Measurements from ENCODE around the gene MBD5. TPM values are rescaled to one million over a fixed set of nuclear protein-coding genes. Genes with fewer than 3 reads are reported as not detected.
A peak's percentile ranks its signal among the peaks of the same experiment; 100 is the strongest.
"Not testable (repeated sequence)": the region's sequence is repeated elsewhere in the genome, so short reads cannot be mapped to it uniquely, and the experiment has no call there.

The MBD5 gene
- polyA plus RNA-seq, 2 donors, result 2.9 to 5.0 TPM

DNA sequence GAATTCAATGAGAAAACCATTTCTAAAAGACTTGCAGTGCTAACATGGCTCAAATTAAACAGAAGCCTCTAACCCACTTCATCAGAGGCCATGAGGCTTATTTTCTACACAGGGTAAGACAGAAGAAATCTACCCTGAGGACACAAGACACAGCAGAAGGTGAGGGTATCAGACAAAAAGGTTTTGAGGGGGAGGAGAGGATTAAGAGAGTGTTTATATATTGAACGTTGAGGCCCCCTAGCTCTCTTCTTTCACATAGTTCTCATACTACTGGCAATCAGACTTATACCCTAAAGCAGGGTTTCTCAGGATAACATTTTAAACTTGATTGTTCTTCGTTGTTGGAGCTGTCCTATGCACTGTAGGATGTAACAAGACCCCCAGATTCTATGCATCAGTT lies 21.8 kb upstream of the MBD5 start:
- H3K36me3 ChIP-seq (ENCODE audit: control insufficient read depth in 2 of 2, insufficient read depth in 2 of 2, low read length in 1 of 2), result peaks cover 0 to 7% of the 10 kb centered on the region in 2 donors
- no peak overlapping the region for H3K27ac ChIP-seq (ENCODE audit: low read depth in 2 of 2, low read length in 1 of 2)
- WGBS, 2 donors, result 62% methylated on average over 2 of the region's 2 CpGs
- peaks cover 0 to 4% of the 10 kb centered on the region in 2 donors for H3K9me3 ChIP-seq (ENCODE audit: control insufficient read depth in 2 of 2, insufficient read depth in 1 of 2, low read depth in 1 of 2, low read length in 1 of 2)
- H3K4me1 ChIP-seq (ENCODE audit: control insufficient read depth in 2 of 2, insufficient read depth in 2 of 2, low read length in 1 of 2), result no peaks in the 10 kb centered on the region
- no peak overlapping the region for H3K4me3 ChIP-seq (ENCODE audit: low read depth in 1 of 2, low read length in 2 of 2)
- no peaks in the 10 kb centered on the region for H3K27me3 ChIP-seq (ENCODE audit: control insufficient read depth in 1 of 2, insufficient read depth in 2 of 2, low read length in 2 of 2)

GRCh38 chr2:148000095-148000494 lies 20.8 kb upstream of the MBD5 start:
- H3K9me3 ChIP-seq (ENCODE audit: control insufficient read depth in 2 of 2, insufficient read depth in 1 of 2, low read depth in 1 of 2, low read length in 1 of 2), result peaks cover 0 to 3% of the 10 kb centered on the region in 2 donors
- peaks cover 0 to 6% of the 10 kb centered on the region in 2 donors for H3K36me3 ChIP-seq (ENCODE audit: control insufficient read depth in 2 of 2, insufficient read depth in 2 of 2, low read length in 1 of 2)
- no peaks in the 10 kb centered on the region for H3K4me1 ChIP-seq (ENCODE audit: control insufficient read depth in 2 of 2, insufficient read depth in 2 of 2, low read length in 1 of 2)
- WGBS, 2 donors, result 80 to 88% methylated on average over 1 of the region's 1 CpG
- H3K27ac ChIP-seq (ENCODE audit: low read depth in 2 of 2, low read length in 1 of 2), result no peak overlapping the region
- H3K4me3 ChIP-seq (ENCODE audit: low read depth in 1 of 2, low read length in 2 of 2), result no peak overlapping the region
- no peaks in the 10 kb centered on the region for H3K27me3 ChIP-seq (ENCODE audit: control insufficient read depth in 1 of 2, insufficient read depth in 2 of 2, low read length in 2 of 2)

- not testable (repeated sequence) for H3K4me3 ChIP-seq (ENCODE audit: low read depth in 1 of 2, low read length in 2 of 2); H3K27ac ChIP-seq (ENCODE audit: low read depth in 2 of 2, low read length in 1 of 2); H3K4me1 ChIP-seq (ENCODE audit: control insufficient read depth in 2 of 2, insufficient read depth in 2 of 2, low read length in 1 of 2); H3K27me3 ChIP-seq (ENCODE audit: control insufficient read depth in 1 of 2, insufficient read depth in 2 of 2, low read length in 2 of 2); H3K9me3 ChIP-seq (ENCODE audit: control insufficient read depth in 2 of 2, insufficient read depth in 1 of 2, low read depth in 1 of 2, low read length in 1 of 2); H3K36me3 ChIP-seq (ENCODE audit: control insufficient read depth in 2 of 2, insufficient read depth in 2 of 2, low read length in 1 of 2)
These were observed 18.5 kb upstream of the MBD5 start for GRCh38 chr2:148002420-148002819.

DNA sequence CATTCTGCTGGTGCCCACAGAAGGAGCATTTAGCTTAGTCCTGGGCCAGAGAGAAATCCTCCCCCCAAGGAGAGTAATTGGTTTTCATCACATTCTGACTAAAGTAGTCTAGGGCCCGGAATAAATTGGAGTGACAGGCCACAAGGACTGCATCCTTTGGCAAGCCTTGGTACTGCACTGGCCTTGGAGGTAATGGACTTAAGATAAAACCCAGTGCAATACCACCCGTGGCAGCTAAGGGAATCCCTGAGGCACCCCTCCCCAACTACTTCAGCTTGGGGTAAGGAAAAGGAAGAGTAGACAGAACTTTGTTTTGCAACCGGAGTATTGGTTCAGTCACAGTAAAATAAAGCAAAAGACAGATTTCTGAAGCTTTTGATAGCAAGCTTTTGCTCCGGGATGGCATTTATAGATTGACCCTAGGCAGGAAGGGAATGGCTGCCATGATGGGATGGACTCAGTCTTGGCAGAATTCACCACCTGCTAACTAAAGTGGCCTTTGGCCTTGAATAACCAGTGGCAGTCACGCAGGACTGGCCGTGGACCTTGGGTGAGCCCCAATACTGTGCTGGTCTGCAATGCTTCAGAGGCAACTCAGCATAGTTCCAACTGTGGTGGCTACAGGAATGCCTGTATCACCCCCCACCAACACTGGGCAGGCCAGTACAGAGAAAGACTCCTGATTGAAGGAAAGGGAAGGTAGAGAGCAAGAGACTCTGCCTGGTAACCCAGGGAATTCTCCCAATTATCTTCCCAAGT lies 14.5 kb upstream of the MBD5 start:
- Histone ChIP-seq H3K27ac (ENCODE audit: low read depth in 2 of 2, low read length in 1 of 2) (no peak overlapping the region), H3K4me1 (ENCODE audit: control insufficient read depth in 2 of 2, insufficient read depth in 2 of 2, low read length in 1 of 2) (no peaks in the 10 kb centered on the region), H3K9me3 (ENCODE audit: control insufficient read depth in 2 of 2, insufficient read depth in 1 of 2, low read depth in 1 of 2, low read length in 1 of 2) (peaks cover 0 to 5% of the 10 kb centered on the region in 2 donors), H3K27me3 (ENCODE audit: control insufficient read depth in 1 of 2, insufficient read depth in 2 of 2, low read length in 2 of 2) (no peaks in the 10 kb centered on the region), H3K36me3 (ENCODE audit: control insufficient read depth in 2 of 2, insufficient read depth in 2 of 2, low read length in 1 of 2) (no peaks in the 10 kb centered on the region), H3K4me3 (ENCODE audit: low read depth in 1 of 2, low read length in 2 of 2) (no peak overlapping the region)
- 92 to 94% methylated on average over 6 of the region's 6 CpGs for WGBS, 2 donors

DNA sequence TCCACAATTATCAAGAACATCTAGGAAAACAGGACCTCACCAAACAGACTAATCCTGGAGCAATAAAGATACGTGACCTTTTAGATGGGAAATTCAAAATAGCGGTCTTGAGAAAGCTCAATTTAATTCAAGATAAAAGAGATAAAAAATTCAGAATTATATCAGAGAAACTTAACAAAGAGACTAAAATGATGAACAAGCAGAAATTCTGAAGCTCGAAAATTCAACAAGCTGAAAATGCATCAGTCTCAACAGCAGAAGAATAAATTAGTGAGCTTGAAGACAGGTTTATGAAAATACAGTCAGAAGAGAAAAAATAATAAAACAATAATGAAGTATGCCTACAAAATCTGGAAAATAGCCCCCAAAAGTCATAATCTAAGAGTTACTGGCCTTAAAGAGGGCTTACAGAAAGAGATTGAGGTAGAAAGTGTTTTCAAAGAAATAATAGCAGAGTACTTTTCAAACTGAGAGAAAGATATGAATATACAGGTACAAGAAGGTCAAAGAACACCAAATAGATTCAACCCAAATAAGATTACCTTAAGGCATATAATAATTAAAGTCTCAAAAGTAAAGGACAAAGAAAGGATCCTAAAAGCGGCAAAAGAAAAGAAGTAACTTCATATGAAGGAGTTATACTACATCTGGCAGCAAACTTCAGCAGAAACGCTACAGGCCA lies 13.5 kb upstream of the MBD5 start:
- H3K36me3 ChIP-seq (ENCODE audit: control insufficient read depth in 2 of 2, insufficient read depth in 2 of 2, low read length in 1 of 2), result no peaks in the 10 kb centered on the region
- H3K4me1 ChIP-seq (ENCODE audit: control insufficient read depth in 2 of 2, insufficient read depth in 2 of 2, low read length in 1 of 2), result no peaks in the 10 kb centered on the region
- H3K4me3 ChIP-seq (ENCODE audit: low read depth in 1 of 2, low read length in 2 of 2), result no peak overlapping the region
- WGBS, 2 donors, result 78 to 84% methylated on average over 5 of the region's 5 CpGs
- H3K27ac ChIP-seq (ENCODE audit: low read depth in 2 of 2, low read length in 1 of 2), result no peak overlapping the region
- H3K27me3 ChIP-seq (ENCODE audit: control insufficient read depth in 1 of 2, insufficient read depth in 2 of 2, low read length in 2 of 2), result no peaks in the 10 kb centered on the region
- peaks cover 0 to 5% of the 10 kb centered on the region in 2 donors for H3K9me3 ChIP-seq (ENCODE audit: control insufficient read depth in 2 of 2, insufficient read depth in 1 of 2, low read depth in 1 of 2, low read length in 1 of 2)

DNA sequence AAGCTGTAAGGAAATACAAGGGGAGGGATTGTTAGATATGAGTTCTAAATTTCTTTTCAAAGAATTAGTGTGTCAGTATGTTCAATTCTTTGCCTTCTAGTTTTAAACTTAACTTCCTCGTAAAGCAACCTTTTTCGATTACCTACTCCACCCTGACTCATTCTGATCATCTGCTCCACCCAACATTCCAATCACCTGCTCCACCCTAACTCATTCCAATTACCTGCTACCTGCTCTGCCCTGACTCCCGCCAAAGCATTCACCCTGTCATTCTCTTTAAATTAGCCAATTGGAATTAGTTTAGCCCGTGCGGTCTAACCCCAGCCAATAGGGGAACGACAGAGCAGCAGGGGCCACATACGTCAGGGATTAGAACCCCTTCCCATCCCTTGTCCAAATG lies 12.5 kb upstream of the MBD5 start:
- not testable (repeated sequence) for H3K27me3 ChIP-seq (ENCODE audit: control insufficient read depth in 1 of 2, insufficient read depth in 2 of 2, low read length in 2 of 2); H3K27ac ChIP-seq (ENCODE audit: low read depth in 2 of 2, low read length in 1 of 2); H3K4me3 ChIP-seq (ENCODE audit: low read depth in 1 of 2, low read length in 2 of 2); H3K36me3 ChIP-seq (ENCODE audit: control insufficient read depth in 2 of 2, insufficient read depth in 2 of 2, low read length in 1 of 2); H3K9me3 ChIP-seq (ENCODE audit: control insufficient read depth in 2 of 2, insufficient read depth in 1 of 2, low read depth in 1 of 2, low read length in 1 of 2); H3K4me1 ChIP-seq (ENCODE audit: control insufficient read depth in 2 of 2, insufficient read depth in 2 of 2, low read length in 1 of 2)
- 92 to 97% methylated on average over 7 of the region's 7 CpGs for WGBS, 2 donors

- H3K36me3 ChIP-seq (ENCODE audit: control insufficient read depth in 2 of 2, insufficient read depth in 2 of 2, low read length in 1 of 2), result no peaks in the 10 kb centered on the region
- no peaks in the 10 kb centered on the region for H3K4me1 ChIP-seq (ENCODE audit: control insufficient read depth in 2 of 2, insufficient read depth in 2 of 2, low read length in 1 of 2)
- H3K27me3 ChIP-seq (ENCODE audit: control insufficient read depth in 1 of 2, insufficient read depth in 2 of 2, low read length in 2 of 2), result no peaks in the 10 kb centered on the region
- H3K9me3 ChIP-seq (ENCODE audit: control insufficient read depth in 2 of 2, insufficient read depth in 1 of 2, low read depth in 1 of 2, low read length in 1 of 2), result no peaks in the 10 kb centered on the region
- WGBS, 2 donors, result 88 to 90% methylated on average over 2 of the region's 2 CpGs
- no peak overlapping the region for H3K4me3 ChIP-seq (ENCODE audit: low read depth in 1 of 2, low read length in 2 of 2)
- no peak overlapping the region for H3K27ac ChIP-seq (ENCODE audit: low read depth in 2 of 2, low read length in 1 of 2)
These were observed 7.0 kb upstream of the MBD5 start for GRCh38 chr2:148013876-148014275.

GRCh38 chr2:148014616-148015015 lies 6.3 kb upstream of the MBD5 start:
- Histone ChIP-seq H3K4me1 (ENCODE audit: control insufficient read depth in 2 of 2, insufficient read depth in 2 of 2, low read length in 1 of 2) (no peaks in the 10 kb centered on the region), H3K4me3 (ENCODE audit: low read depth in 1 of 2, low read length in 2 of 2) (no peak overlapping the region), H3K9me3 (ENCODE audit: control insufficient read depth in 2 of 2, insufficient read depth in 1 of 2, low read depth in 1 of 2, low read length in 1 of 2) (no peaks in the 10 kb centered on the region), H3K27ac (ENCODE audit: low read depth in 2 of 2, low read length in 1 of 2) (no peak overlapping the region), H3K36me3 (ENCODE audit: control insufficient read depth in 2 of 2, insufficient read depth in 2 of 2, low read length in 1 of 2) (no peaks in the 10 kb centered on the region), H3K27me3 (ENCODE audit: control insufficient read depth in 1 of 2, insufficient read depth in 2 of 2, low read length in 2 of 2) (no peaks in the 10 kb centered on the region)
- WGBS, 2 donors, result 82 to 85% methylated on average over 5 of the region's 5 CpGs

DNA sequence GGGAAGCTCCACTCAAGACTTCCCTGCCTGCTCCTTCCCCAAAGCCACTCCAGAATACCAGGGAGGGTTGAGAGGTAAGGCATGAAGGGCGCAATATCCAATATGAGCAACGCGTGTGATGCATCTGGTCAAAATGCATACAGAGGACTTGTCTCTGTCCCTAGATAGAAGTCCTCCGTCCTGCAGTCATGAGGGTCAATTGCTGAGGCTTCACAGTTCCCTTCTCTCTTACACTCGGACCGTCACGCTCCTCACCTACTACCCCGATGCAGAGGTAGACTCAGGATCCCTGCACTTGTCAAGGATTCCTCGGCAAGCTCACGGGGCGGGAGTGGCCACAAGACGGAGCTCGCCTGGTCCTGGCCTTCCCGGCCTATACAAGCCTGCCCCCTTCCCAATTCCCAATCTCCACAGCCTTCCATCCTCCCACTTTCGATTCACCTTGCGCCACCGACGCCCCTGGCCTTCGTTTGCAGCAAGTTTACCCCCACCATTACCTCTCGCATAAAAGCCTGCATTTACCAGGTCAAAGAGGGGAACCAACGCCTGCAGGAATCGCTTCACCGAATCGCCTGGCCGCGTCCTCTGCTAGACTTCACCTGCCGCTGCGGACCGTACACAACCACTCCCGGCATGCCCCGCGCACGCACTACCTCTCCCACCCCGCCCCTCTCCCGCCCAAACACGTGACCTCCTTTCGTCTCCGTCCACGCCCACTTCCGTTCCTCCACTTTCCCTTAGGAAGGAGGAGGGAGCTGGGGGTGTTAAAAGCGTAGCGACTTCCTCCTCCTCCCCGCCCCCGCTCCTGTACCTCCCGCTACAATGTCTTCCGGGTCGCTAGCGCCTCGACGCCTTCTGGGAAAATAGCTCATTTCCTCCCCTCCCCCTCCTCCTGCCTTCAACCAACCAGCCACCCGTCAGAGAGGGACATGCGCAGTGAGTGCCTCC lies 506 bp upstream of the MBD5 start, which contains the start of gene ORC4:
Gene ORC4, minus strand, starts transcription at position 627 of the 948 bp plus-strand sequence. CDS start 44,779 bp downstream, outside the sequence.
- WGBS, 2 donors, result 0 to 1% methylated on average over 52 of the region's 52 CpGs
- no peaks in the 10 kb centered on the region for H3K9me3 ChIP-seq (ENCODE audit: control insufficient read depth in 2 of 2, insufficient read depth in 1 of 2, low read depth in 1 of 2, low read length in 1 of 2)
- H3K27me3 ChIP-seq (ENCODE audit: control insufficient read depth in 1 of 2, insufficient read depth in 2 of 2, low read length in 2 of 2), result no peaks in the 10 kb centered on the region
- H3K4me3 ChIP-seq (ENCODE audit: low read depth in 1 of 2, low read length in 2 of 2), result peak within 1 kb of the TSS; percentile 84 to 91
- peak within 1 kb of the TSS; percentile 90 to 95 for H3K27ac ChIP-seq (ENCODE audit: low read depth in 2 of 2, low read length in 1 of 2)
- no peaks in the 10 kb centered on the region for H3K4me1 ChIP-seq (ENCODE audit: control insufficient read depth in 2 of 2, insufficient read depth in 2 of 2, low read length in 1 of 2)
- no peaks in the 10 kb centered on the region for H3K36me3 ChIP-seq (ENCODE audit: control insufficient read depth in 2 of 2, insufficient read depth in 2 of 2, low read length in 1 of 2)

All from esophagus (tissue), 2 donors.